Measurements from ENCODE around the gene FAM170A. TPM values are rescaled to one million over a fixed set of nuclear protein-coding genes. Genes with fewer than 3 reads are reported as not detected.

The FAM170A gene
- polyA plus RNA-seq (2013, experiment 1 of 2; ENCODE audit: insufficient read length), result not detected
- polyA plus RNA-seq (2013, experiment 2 of 2; ENCODE audit: insufficient read length), result not detected

GRCh38 chr5:119629339-119629738 is at the start of gene FAM170A:
FAM170A (plus strand) TSS chr5:119629558; CDS start chr5:119629769, 211 bp downstream.
- DNase-seq, result no peak

GRCh38 chr5:119582987-119583386 is 46.4 kb upstream of the FAM170A start:
- no peak for DNase-seq

- peak; percentile 47 for DNase-seq
Observed at GRCh38 chr5:119583684-119584083, 45.7 kb upstream of the FAM170A start.

- no peak for DNase-seq
Observed at GRCh38 chr5:119596046-119596445, 33.3 kb upstream of the FAM170A start.

- DNase-seq, result no peak
Observed at GRCh38 chr5:119597728-119598298, 31.5 kb upstream of the FAM170A start.

- no peak for DNase-seq
Observed at GRCh38 chr5:119613937-119614336, 15.4 kb upstream of the FAM170A start.

GRCh38 chr5:119614838-119615237 is 14.5 kb upstream of the FAM170A start:
- DNase-seq, result no peak

GRCh38 chr5:119626086-119626485 is 3.3 kb upstream of the FAM170A start:
- DNase-seq, result no peak

GRCh38 chr5:119630752-119631440 is 1.5 kb downstream of the FAM170A start:
- no peak for DNase-seq

- DNase-seq, result no peak
Observed at GRCh38 chr5:119631660-119632059, 2.3 kb downstream of the FAM170A start.

GRCh38 chr5:119651486-119651885 is 22.1 kb downstream of the FAM170A start:
- DNase-seq, result no peak

- DNase-seq, result no peak
Observed at GRCh38 chr5:119655061-119655460, 25.7 kb downstream of the FAM170A start.

GRCh38 chr5:119656023-119656422 is 26.7 kb downstream of the FAM170A start:
- no peak for DNase-seq

GRCh38 chr5:119666542-119666941 is 37.2 kb downstream of the FAM170A start:
- no peak for DNase-seq

GRCh38 chr5:119678351-119679028 is 49.1 kb downstream of the FAM170A start:
- no peak for DNase-seq

GRCh38 chr5:119680080-119680479 is 50.7 kb downstream of the FAM170A start:
- no peak for DNase-seq

- DNase-seq, result no peak
Observed at GRCh38 chr5:119681734-119682133, 52.4 kb downstream of the FAM170A start.

- no peak for DNase-seq
Observed at GRCh38 chr5:119682372-119682771, 53.0 kb downstream of the FAM170A start.
